Inferior parietal cortex (tissue), 1 donor: Measurements from ENCODE around the gene NUCB1.
"Not testable (repeated sequence)": the region's sequence is repeated elsewhere in the genome, so short reads cannot be mapped to it uniquely, and the experiment has no call there.

Experiments used
- DNase-seq: peaks from one replicate; pipeline ENCODE4 v3.0.0-alpha.2; 2016; ENCODE audit errors: extremely low spot score

Gene NUCB1

GRCh38 chr19:48906324-48906723 is 6.2 kb downstream of the NUCB1 start:
- no peak for DNase-seq

GRCh38 chr19:48907671-48908070 is 7.6 kb downstream of the NUCB1 start:
- DNase-seq = no peak

GRCh38 chr19:48909424-48910077 is 9.4 kb downstream of the NUCB1 start:
- DNase-seq = not testable (repeated sequence)

DNA sequence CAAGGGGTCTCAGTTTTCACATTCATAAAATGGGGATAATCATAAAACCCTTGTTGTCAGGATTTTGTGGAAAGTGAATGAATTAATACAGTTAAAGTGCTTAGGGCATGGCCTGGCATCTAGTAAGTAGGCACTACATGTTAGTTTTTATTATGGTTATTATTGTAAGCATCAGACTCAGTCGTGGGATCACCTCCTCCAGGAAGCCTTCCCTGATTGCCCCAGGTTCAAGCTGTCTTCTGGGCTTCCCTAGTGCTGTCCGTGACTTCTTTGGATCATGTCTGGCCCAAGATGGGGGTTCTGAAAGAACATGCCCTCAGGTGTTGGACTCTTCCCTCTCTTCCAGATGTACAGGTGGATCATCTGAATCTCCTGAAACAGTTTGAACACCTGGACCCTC is 10.7 kb downstream of the NUCB1 start:
- no peak for DNase-seq

- no peak for DNase-seq
Observed at GRCh38 chr19:48913114-48913889, 13.2 kb downstream of the NUCB1 start.

DNA sequence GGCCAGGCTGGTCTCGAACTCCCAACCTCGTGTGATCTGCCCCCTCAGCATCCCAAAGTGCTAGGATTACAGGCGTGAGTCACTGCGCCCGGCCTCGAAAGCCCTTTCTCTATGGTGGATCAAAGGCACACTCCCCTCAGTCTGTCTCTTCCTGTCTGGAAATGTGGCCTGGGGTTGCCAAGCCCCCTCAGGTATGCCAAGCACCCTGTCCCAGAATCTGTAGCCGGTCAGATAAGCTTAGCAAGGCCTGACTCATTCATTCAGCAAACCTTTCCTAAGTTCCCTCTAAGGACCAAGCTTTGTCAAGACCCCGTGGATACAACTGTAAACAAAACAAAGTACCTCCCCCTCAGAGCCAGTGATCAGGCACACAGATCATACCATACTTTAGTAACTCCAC is 14.1 kb downstream of the NUCB1 start:
- no peak for DNase-seq

GRCh38 chr19:48915757-48916156 is 15.6 kb downstream of the NUCB1 start:
- no peak for DNase-seq

- DNase-seq = no peak
Observed at GRCh38 chr19:48918071-48918470, 18.0 kb downstream of the NUCB1 start.

DNA sequence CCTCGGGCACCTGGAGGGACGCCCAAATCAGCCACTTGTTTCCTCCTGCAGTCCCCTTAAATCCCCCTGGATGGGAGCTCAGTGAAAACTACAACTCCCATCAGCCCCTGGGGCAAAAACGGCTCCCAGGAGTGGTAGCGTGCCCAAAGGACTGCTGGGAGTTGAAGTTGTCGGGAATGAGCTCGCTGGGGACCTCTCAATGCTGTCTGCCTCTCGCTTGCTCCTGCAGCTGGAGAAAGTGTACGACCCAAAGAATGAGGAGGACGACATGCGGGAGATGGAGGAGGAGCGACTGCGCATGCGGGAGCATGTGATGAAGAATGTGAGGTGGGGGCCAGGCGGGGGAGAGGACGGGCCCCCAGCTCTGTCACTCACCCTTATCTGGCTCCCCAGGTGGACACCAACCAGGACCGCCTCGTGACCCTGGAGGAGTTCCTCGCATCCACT is 18.7 kb downstream of the NUCB1 start:
- no peak for DNase-seq

GRCh38 chr19:48919271-48919670 is 19.2 kb downstream of the NUCB1 start:
- not testable (repeated sequence) for DNase-seq

- DNase-seq = no peak
Observed at GRCh38 chr19:48920949-48921348, 20.8 kb downstream of the NUCB1 start.

DNA sequence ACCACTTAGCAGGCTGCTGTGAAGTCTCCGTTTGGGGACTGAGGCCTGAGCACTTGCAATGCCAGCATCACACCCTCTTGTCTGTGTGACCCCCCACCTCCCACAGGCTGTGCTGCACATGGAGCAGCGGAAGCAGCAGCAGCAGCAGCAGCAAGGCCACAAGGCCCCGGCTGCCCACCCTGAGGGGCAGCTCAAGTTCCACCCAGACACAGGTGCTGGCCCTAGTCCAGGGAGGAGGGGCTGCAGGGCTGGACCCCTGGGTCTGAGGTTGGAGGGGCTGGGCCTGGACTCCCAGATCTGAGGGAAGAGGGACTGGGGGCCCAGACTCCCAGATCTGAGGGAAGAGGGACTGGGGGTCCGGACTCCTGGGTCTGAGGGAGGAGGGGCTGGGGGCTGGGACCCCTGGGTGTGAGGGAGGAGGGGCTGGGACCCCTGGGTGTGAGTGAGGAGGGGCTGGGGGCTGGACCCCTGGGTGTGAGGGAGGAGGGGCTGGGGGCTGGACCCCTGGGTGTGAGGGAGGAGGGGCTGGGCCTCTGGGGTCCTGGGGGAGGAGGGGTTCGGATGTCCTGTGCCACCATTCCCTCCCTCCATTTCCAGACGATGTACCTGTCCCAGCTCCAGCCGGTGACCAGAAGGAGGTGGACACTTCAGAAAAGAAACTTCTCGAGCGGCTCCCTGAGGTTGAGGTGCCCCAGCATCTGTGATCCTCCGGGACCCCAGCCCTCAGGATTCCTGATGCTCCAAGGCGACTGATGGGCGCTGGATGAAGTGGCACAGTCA is 21.8 kb downstream of the NUCB1 start:
- DNase-seq = no peak

- DNase-seq = no peak
Observed at GRCh38 chr19:48922548-48923490, 22.7 kb downstream of the NUCB1 start.

- DNase-seq = no peak
Observed at GRCh38 chr19:48925240-48925843, 25.2 kb downstream of the NUCB1 start.

DNA sequence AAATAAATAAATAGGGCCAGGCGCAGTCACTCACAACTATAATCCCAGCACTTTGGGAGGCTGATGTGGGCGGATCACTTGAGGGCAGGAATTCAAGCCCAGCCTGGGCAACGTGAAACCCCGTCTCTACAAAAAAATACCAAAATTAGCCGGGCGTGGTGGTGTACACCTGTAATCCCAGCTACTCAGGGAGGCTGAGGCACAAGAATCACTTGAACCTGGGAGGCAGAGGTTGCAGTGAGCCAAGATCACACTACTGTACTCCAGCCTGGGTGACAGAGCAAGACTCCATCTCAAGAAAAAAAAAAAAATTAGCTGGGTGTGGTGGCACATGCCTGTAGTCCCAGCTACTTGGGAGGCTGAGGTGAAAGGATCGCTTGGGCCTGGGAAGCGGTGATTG is 25.8 kb downstream of the NUCB1 start:
- DNase-seq = not testable (repeated sequence)

DNA sequence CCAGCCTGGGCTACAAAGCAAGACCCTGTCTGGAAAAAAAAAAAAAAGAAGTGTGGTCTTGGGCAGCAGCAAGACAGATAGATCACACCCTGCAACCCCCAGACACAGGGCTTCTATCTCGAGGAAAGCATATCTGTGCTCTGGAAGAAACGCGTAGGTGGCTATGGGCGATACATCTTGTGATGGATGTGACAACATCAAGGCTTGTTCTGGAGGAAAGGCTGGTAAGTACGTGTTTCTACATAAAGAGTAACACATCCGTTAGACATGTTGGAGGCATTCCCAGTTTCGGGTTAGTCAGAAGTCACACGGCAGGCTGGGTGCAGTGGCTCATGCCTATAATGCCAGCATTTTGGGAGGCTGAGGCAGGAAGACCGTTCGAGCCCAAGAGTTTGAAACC is 26.8 kb downstream of the NUCB1 start:
- peak; percentile 79 for DNase-seq

DNA sequence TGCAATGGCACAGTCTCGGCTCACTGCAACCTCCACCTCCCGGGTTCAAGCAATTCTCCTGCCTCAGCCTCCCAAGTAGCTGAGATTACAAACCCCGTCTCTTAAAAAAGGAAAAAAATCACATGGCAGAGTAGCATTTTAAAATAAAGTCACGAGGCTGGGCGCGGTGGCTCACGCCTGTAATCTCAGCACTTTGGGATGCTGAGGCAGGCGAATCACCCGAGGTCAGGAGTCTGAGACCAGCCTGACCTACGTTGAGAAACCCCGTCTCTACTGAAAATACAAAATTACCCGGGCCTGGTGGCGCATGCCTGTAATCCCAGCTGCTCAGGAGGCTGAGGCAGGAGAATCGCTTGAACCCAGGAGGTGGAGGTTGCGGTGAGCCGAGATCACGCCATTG is 27.6 kb downstream of the NUCB1 start:
- DNase-seq = not testable (repeated sequence)

DNA sequence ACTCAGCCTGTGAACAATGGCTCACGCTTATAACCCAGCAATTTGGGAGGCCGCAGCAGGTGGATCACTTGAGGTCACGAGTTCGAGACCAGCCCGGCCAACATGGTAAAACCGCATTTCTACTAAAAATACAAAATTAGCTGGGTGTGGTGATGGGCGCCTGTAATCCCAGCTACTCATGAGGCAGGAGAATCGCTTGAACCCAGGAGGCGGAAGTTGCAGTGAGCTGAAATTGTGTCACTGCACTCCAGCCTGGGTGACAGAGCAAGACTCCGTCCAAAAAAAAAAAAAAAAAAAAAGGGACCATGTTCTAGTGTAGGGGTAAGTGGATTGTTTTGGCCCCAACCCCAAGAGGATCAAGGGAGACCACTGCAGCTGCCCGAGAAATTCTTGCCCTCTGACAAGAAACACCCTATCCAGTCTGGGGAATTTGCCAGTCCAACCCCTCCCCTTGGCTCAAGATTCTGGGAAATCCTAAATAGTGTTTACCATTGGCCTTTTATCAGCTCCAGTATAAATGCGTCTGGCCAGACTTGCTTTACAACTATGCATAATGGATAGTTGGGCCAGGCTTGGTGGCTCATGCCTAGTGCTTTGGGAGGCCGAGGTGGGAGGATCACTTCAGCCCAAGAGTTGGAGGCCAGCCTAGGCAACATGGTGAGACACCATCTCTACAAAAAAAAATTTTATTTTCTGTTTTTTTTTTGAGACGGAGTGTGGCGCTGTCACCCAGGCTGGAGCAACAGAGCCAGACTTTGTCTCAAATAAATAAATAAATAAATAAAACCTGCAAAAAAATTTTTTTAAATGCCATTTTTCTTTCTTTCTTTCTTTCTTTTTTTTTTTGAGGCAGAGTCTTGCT is 28.3 kb downstream of the NUCB1 start:
- no peak for DNase-seq

DNA sequence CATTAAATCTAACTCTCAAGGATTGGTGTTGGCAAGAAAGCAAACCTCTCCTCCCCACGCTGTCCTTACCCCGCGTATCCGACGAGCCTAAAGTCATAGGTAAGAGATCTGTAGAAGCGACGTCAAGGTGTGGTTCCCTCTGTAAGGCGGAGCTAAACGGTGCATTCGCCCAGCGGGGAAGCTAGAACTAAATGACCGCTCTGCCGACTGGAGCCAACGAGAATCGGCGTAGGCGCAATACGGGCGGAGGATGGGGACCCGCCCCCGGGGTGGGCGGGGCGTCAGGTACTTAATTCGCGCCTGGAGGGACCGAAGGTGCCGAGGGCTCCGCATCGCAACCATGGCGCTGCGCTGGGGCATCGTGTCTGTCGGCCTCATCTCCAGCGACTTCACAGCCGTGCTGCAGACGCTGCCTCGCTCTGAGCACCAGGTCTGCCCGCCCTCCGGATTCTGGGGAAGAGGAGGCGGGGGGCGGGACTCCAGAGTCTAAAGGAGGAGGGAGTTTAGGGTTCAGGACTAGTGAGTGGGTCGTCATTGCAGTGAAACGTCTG is 33.3 kb downstream of the NUCB1 start, which contains the start of gene DHDH:
TSS of gene DHDH (plus strand) at position 318 of the 551 bp plus-strand sequence. CDS start at position 341, 23 bp downstream.
- DNase-seq = peak; percentile 72

DNA sequence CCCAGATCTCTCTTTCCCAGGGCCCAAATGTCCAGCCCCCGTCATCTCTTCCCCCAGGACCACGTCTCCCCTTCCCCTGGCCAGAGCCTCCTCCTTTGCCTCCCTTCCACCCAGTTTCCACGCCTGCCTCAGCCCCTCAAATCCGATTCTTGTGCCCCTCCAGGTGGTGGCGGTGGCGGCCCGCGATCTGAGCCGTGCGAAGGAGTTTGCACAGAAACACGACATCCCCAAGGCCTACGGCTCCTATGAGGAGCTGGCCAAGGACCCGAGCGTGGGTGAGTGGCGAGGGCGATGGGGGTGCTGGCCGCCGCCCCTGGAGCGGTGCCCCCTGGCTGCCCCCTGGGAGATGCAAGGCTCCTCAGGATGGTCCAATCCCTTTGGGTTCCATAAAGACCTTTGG is 34.7 kb downstream of the NUCB1 start:
- DNase-seq = no peak
